Osteocyte (in vitro differentiated cells): Measurements from ENCODE around the gene GNAQ. TPM values are rescaled to one million over a fixed set of nuclear protein-coding genes. Genes with fewer than 3 reads are reported as not detected.

Source experiments
- DNase-seq: peaks from one replicate; pipeline ENCODE4 v3.0.0; 2021; ENCODE audit warnings: mixed read lengths; ENCODE audit not compliant: unreplicated experiment; ENCODE audit errors: extremely low spot score
- H3K27ac Mint-ChIP-seq: one replicate; pipeline ENCODE4 v1.8.0; 2021; ENCODE audit warnings: mild to moderate bottlenecking, mixed read lengths; ENCODE audit not compliant: unreplicated experiment
- H3K27me3 Mint-ChIP-seq: one replicate; pipeline ENCODE4 v1.8.0; 2021; ENCODE audit warnings: mixed read lengths; ENCODE audit not compliant: unreplicated experiment
- H3K36me3 Mint-ChIP-seq: one replicate; pipeline ENCODE4 v1.8.0; 2021; ENCODE audit warnings: mixed read lengths; ENCODE audit not compliant: unreplicated experiment
- H3K4me1 Mint-ChIP-seq: one replicate; pipeline ENCODE4 v1.8.0; 2021; ENCODE audit warnings: mixed read lengths; ENCODE audit not compliant: unreplicated experiment
- H3K4me3 Mint-ChIP-seq: one replicate; pipeline ENCODE4 v1.8.0; 2021; ENCODE audit warnings: mild to moderate bottlenecking, moderate library complexity, mixed read lengths; ENCODE audit not compliant: unreplicated experiment
- H3K9me3 Mint-ChIP-seq: one replicate; pipeline ENCODE4 v1.8.0; 2021; ENCODE audit warnings: mixed read lengths; ENCODE audit not compliant: unreplicated experiment
- CTCF ChIP-seq: fragments of 200-600 bp; sonication (generic); IDR thresholded peaks from 2 replicates; pipeline ENCODE4 v1.5.0; 2021; ENCODE audit warnings: antibody characterized with exemption, mild to moderate bottlenecking, moderate library complexity
- total RNA-seq: library from RNA; stranded (reverse); gene quantifications from 2 replicates; pipeline ENCODE4 v1.2.1, GENCODE V29; 2021

Gene GNAQ
- total RNA-seq, 1 donor from 2014 or later, result 65.9 TPM

GRCh38 chr9:77893706-77894105 is 137.9 kb downstream of the GNAQ start:
- H3K27ac Mint-ChIP-seq, result no peak overlapping the region
- no peaks in the 10 kb centered on the region for H3K27me3 Mint-ChIP-seq
- no peak for TF ChIP-seq CTCF
- H3K36me3 Mint-ChIP-seq, result peaks cover 12% of the 10 kb centered on the region
- H3K4me1 Mint-ChIP-seq, result peaks cover 7% of the 10 kb centered on the region
- H3K4me3 Mint-ChIP-seq, result no peak overlapping the region
- no peaks in the 10 kb centered on the region for H3K9me3 Mint-ChIP-seq
- DNase-seq, result no peak

GRCh38 chr9:77892955-77893514 is 138.6 kb downstream of the GNAQ start:
- no peak for DNase-seq
- no peaks in the 10 kb centered on the region for H3K9me3 Mint-ChIP-seq
- peaks cover 12% of the 10 kb centered on the region for H3K36me3 Mint-ChIP-seq
- H3K27ac Mint-ChIP-seq, result no peak overlapping the region
- no peaks in the 10 kb centered on the region for H3K27me3 Mint-ChIP-seq
- TF ChIP-seq CTCF, result no peak
- H3K4me3 Mint-ChIP-seq, result no peak overlapping the region
- peaks cover 4% of the 10 kb centered on the region for H3K4me1 Mint-ChIP-seq

- Mint-ChIP-seq H3K4me3 (no peak overlapping the region), H3K9me3 (no peaks in the 10 kb centered on the region), H3K36me3 (peaks cover 12% of the 10 kb centered on the region), H3K4me1 (peaks cover 8% of the 10 kb centered on the region), H3K27me3 (no peaks in the 10 kb centered on the region), H3K27ac (peak overlapping the region; percentile 3)
- TF ChIP-seq CTCF, result no peak
- DNase-seq, result no peak
Measured at GRCh38 chr9:77892171-77892570, 139.4 kb downstream of the GNAQ start.

- Mint-ChIP-seq H3K4me3 (no peak overlapping the region), H3K36me3 (peaks cover 12% of the 10 kb centered on the region), H3K9me3 (no peaks in the 10 kb centered on the region), H3K4me1 (peaks cover 5% of the 10 kb centered on the region), H3K27me3 (no peaks in the 10 kb centered on the region), H3K27ac (no peak overlapping the region)
- TF ChIP-seq CTCF, result no peak
- no peak for DNase-seq
Measured at GRCh38 chr9:77891128-77891800, 140.3 kb downstream of the GNAQ start.

GRCh38 chr9:77887662-77888061 is 143.9 kb downstream of the GNAQ start:
- Mint-ChIP-seq H3K36me3 (peaks cover 5% of the 10 kb centered on the region), H3K27ac (no peak overlapping the region), H3K4me3 (no peak overlapping the region), H3K4me1 (peaks cover 28% of the 10 kb centered on the region), H3K27me3 (no peaks in the 10 kb centered on the region), H3K9me3 (no peaks in the 10 kb centered on the region)
- no peak for DNase-seq
- TF ChIP-seq CTCF, result no peak
